Activated T-cell treated with anti-CD3 and anti-CD28 coated beads, Interleukin-2, amount 50 U/mL, for 4 hours (primary cell): ENCODE data around the gene TMEM62. TPM values are rescaled to one million over a fixed set of nuclear protein-coding genes. Genes with fewer than 3 reads are reported as not detected.
"Not testable (repeated sequence)": the region's sequence is repeated elsewhere in the genome, so short reads cannot be mapped to it uniquely, and the experiment has no call there.

ENCODE experiments used
- ATAC-seq, 2 donors: fragments of 200-7000 bp; cut with Tn5 transposase; one replicate each; pipeline ENCODE4 v1.10.0; 2021
- DNase-seq: peaks from one replicate; pipeline ENCODE4 v3.0.0-alpha.2; 2020
- H3K27me3 Mint-ChIP-seq: one replicate; pipeline ENCODE4 v1.8.0; 2021; ENCODE audit warnings: low read depth, mixed read lengths
- H3K36me3 Mint-ChIP-seq: one replicate; pipeline ENCODE4 v1.8.0; 2022; ENCODE audit warnings: mixed read lengths; ENCODE audit not compliant: insufficient read depth
- H3K4me1 Mint-ChIP-seq: one replicate; pipeline ENCODE4 v1.8.0; 2021; ENCODE audit warnings: low read depth, mixed read lengths
- H3K4me3 Mint-ChIP-seq: one replicate; pipeline ENCODE4 v1.8.0; 2021; ENCODE audit warnings: mild to moderate bottlenecking, moderate library complexity, mixed read lengths
- H3K9me3 Mint-ChIP-seq: one replicate; pipeline ENCODE4 v1.8.0; 2021; ENCODE audit warnings: mixed read lengths
- total RNA-seq, 3 donors: library from RNA; stranded (reverse); gene quantifications; one replicate each; pipeline ENCODE4 v1.2.1, GENCODE V29; 2021

TMEM62 gene
- total RNA-seq, 3 donors from 2014 or later, result 7.9 to 10.5 (median 9.4) TPM

- not testable (repeated sequence) for H3K4me1 Mint-ChIP-seq, DNase-seq, H3K9me3 Mint-ChIP-seq, H3K4me3 Mint-ChIP-seq, ATAC-seq, H3K27me3 Mint-ChIP-seq
- peaks cover 24% of the 10 kb centered on the region for H3K36me3 Mint-ChIP-seq
These were observed 43.8 kb downstream of the TMEM62 start for GRCh38 chr15:43177147-43177546.

- no peak for ATAC-seq
- no peaks in the 10 kb centered on the region for H3K27me3 Mint-ChIP-seq
- H3K4me1 Mint-ChIP-seq, result peaks cover 21% of the 10 kb centered on the region
- no peak for DNase-seq
- H3K36me3 Mint-ChIP-seq, result peaks cover 11% of the 10 kb centered on the region
- no peak overlapping the region for H3K4me3 Mint-ChIP-seq
- no peaks in the 10 kb centered on the region for H3K9me3 Mint-ChIP-seq
These were observed 49.9 kb downstream of the TMEM62 start for GRCh38 chr15:43183270-43183669.

- Mint-ChIP-seq H3K9me3 (no peaks in the 10 kb centered on the region), H3K4me3 (peak overlapping the region; percentile 95), H3K4me1 (peaks cover 28% of the 10 kb centered on the region), H3K36me3 (peaks cover 15% of the 10 kb centered on the region), H3K27me3 (no peaks in the 10 kb centered on the region)
- ATAC-seq (no peak), DNase-seq (no peak)
These were observed 51.2 kb downstream of the TMEM62 start for GRCh38 chr15:43184407-43185124.

- DNase-seq, result peak; percentile 75
- Mint-ChIP-seq H3K9me3 (no peaks in the 10 kb centered on the region), H3K27me3 (no peaks in the 10 kb centered on the region), H3K36me3 (peaks cover 16% of the 10 kb centered on the region), H3K4me1 (peaks cover 30% of the 10 kb centered on the region), H3K4me3 (peak within 1 kb of the TSS; percentile 95)
- peak; percentile 93 to 94 for ATAC-seq
These were observed 52.0 kb downstream of the TMEM62 start, which contains the start of gene CCNDBP1 for GRCh38 chr15:43185157-43186002. TSS of gene CCNDBP1 (plus strand) at chr15:43185403. CDS start at chr15:43185499, 96 bp downstream.

- ATAC-seq, result peak; percentile 12 to 14
- Mint-ChIP-seq H3K36me3 (peaks cover 21% of the 10 kb centered on the region), H3K4me3 (peak overlapping the region; percentile 95), H3K9me3 (no peaks in the 10 kb centered on the region), H3K4me1 (peaks cover 30% of the 10 kb centered on the region), H3K27me3 (no peaks in the 10 kb centered on the region)
- no peak for DNase-seq
These were observed 52.6 kb downstream of the TMEM62 start for GRCh38 chr15:43186003-43186353.

- H3K9me3 Mint-ChIP-seq, result no peaks in the 10 kb centered on the region
- ATAC-seq, result no peak
- no peak for DNase-seq
- H3K27me3 Mint-ChIP-seq, result no peaks in the 10 kb centered on the region
- H3K36me3 Mint-ChIP-seq, result peaks cover 25% of the 10 kb centered on the region
- H3K4me1 Mint-ChIP-seq, result peaks cover 30% of the 10 kb centered on the region
- peak overlapping the region; percentile 57 for H3K4me3 Mint-ChIP-seq
These were observed 54.3 kb downstream of the TMEM62 start for GRCh38 chr15:43187544-43188155.

- Mint-ChIP-seq H3K4me3 (no peak overlapping the region), H3K27me3 (no peaks in the 10 kb centered on the region), H3K9me3 (no peaks in the 10 kb centered on the region), H3K36me3 (peaks cover 23% of the 10 kb centered on the region), H3K4me1 (peaks cover 30% of the 10 kb centered on the region)
- DNase-seq, result no peak
- ATAC-seq, result no peak
These were observed 55.9 kb downstream of the TMEM62 start for GRCh38 chr15:43189296-43189695.

- DNase-seq (no peak), ATAC-seq (no peak)
- no peak overlapping the region for H3K4me3 Mint-ChIP-seq
- no peaks in the 10 kb centered on the region for H3K9me3 Mint-ChIP-seq
- H3K4me1 Mint-ChIP-seq, result peaks cover 30% of the 10 kb centered on the region
- H3K27me3 Mint-ChIP-seq, result no peaks in the 10 kb centered on the region
- H3K36me3 Mint-ChIP-seq, result peaks cover 30% of the 10 kb centered on the region
These were observed 56.8 kb downstream of the TMEM62 start for GRCh38 chr15:43190178-43190577.

GRCh38 chr15:43193710-43194109 is 60.3 kb downstream of the TMEM62 start:
- Mint-ChIP-seq H3K4me1 (peaks cover 7% of the 10 kb centered on the region), H3K9me3 (peaks cover 7% of the 10 kb centered on the region), H3K4me3 (no peak overlapping the region), H3K27me3 (no peaks in the 10 kb centered on the region), H3K36me3 (peaks cover 52% of the 10 kb centered on the region)
- DNase-seq, result no peak
- no peak for ATAC-seq

- Mint-ChIP-seq H3K4me1 (no peaks in the 10 kb centered on the region), H3K9me3 (peaks cover 7% of the 10 kb centered on the region), H3K27me3 (no peaks in the 10 kb centered on the region), H3K36me3 (peaks cover 47% of the 10 kb centered on the region), H3K4me3 (no peak overlapping the region)
- ATAC-seq (no peak), DNase-seq (no peak)
These were observed 61.4 kb downstream of the TMEM62 start for GRCh38 chr15:43194795-43195194.

GRCh38 chr15:43196760-43197548 is 63.6 kb downstream of the TMEM62 start:
- ATAC-seq, result no peak
- DNase-seq, result no peak
- H3K36me3 Mint-ChIP-seq, result peaks cover 37% of the 10 kb centered on the region
- H3K4me1 Mint-ChIP-seq, result no peaks in the 10 kb centered on the region
- no peak overlapping the region for H3K4me3 Mint-ChIP-seq
- H3K9me3 Mint-ChIP-seq, result peaks cover 7% of the 10 kb centered on the region
- no peaks in the 10 kb centered on the region for H3K27me3 Mint-ChIP-seq

- not testable (repeated sequence) for H3K27me3 Mint-ChIP-seq, H3K9me3 Mint-ChIP-seq, H3K4me3 Mint-ChIP-seq, DNase-seq, ATAC-seq, H3K4me1 Mint-ChIP-seq
- H3K36me3 Mint-ChIP-seq, result peaks cover 32% of the 10 kb centered on the region
These were observed 64.4 kb downstream of the TMEM62 start for GRCh38 chr15:43197773-43198172.

- not testable (repeated sequence) for ATAC-seq, H3K4me3 Mint-ChIP-seq, H3K4me1 Mint-ChIP-seq, H3K9me3 Mint-ChIP-seq, H3K27me3 Mint-ChIP-seq, DNase-seq
- H3K36me3 Mint-ChIP-seq, result peaks cover 29% of the 10 kb centered on the region
These were observed 65.2 kb downstream of the TMEM62 start for GRCh38 chr15:43198556-43198955.

GRCh38 chr15:43198992-43199391 is 65.6 kb downstream of the TMEM62 start:
- no peak overlapping the region for H3K4me3 Mint-ChIP-seq
- DNase-seq (no peak), ATAC-seq (no peak)
- no peaks in the 10 kb centered on the region for H3K4me1 Mint-ChIP-seq
- H3K36me3 Mint-ChIP-seq, result peaks cover 29% of the 10 kb centered on the region
- H3K27me3 Mint-ChIP-seq, result no peaks in the 10 kb centered on the region
- peaks cover 7% of the 10 kb centered on the region for H3K9me3 Mint-ChIP-seq
